ENCODE measurements around the gene SCEL. TPM values are rescaled to one million over a fixed set of nuclear protein-coding genes. Genes with fewer than 3 reads are reported as not detected.

SCEL gene
- polyA plus RNA-seq, 2 of the 4 experiments (the other 2 are of a cell fraction), result 0.06 to 1.4 TPM

DNA sequence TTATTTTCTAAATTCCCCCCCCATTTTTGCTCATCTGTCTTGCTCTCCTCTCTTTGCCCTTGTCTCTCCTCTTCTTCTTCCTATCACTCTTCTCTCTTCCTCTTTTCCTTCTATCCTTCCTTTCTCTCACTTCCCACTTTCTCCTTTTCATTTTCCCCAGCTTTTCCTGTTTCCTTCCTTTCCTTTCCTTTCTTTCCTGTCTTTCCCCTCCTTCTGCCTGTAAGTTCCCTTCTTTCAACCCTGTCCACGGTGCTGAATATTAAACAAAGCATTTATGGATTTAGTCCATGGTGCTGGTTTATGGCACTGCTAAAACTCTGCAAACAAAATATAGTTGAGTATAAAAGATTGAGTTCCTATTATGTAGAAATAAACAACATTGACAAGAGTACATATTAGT lies 27.6 kb downstream of the SCEL start:
- CTCF ChIA-PET, result interaction anchor here (1.6 to 1.8 kb wide), 2 partner anchors 37 to 70 kb away, joined by 3 to 7 read pairs; no protein-coding TSS in a partner anchor
- FAIRE-seq, result no peak
- ATAC-seq, result no peak

GRCh38 chr13:77565635-77566034 lies 30.1 kb downstream of the SCEL start:
- DNase-seq (ENCODE audit: low read depth in 1 of 2, low spot score in 1 of 2) (peak; percentile 4 to 38), ATAC-seq (peak; percentile 50 to 75; a peak in 3 of 6 replicates), FAIRE-seq (no peak)
- Histone ChIP-seq H3K4me3 (no peak overlapping the region), H3K4me2 (no peak overlapping the region), H3K27ac (no peak overlapping the region), H3K9me3 (no peaks in the 10 kb centered on the region), H3K4me1 (no peaks in the 10 kb centered on the region)
- 4% methylated on average over 2 of the region's 2 CpGs for WGBS (ENCODE audit: missing lambda C conversion rate)
- POLR2A ChIA-PET, result no interaction called here
- CTCF ChIA-PET, result interaction anchor here (0.6 to 2.4 kb wide), 9 partner anchors 12 to 339 kb away, joined by 3 to 31 read pairs (median 3); no protein-coding TSS in a partner anchor
- TF ChIP-seq, protein P1, sequence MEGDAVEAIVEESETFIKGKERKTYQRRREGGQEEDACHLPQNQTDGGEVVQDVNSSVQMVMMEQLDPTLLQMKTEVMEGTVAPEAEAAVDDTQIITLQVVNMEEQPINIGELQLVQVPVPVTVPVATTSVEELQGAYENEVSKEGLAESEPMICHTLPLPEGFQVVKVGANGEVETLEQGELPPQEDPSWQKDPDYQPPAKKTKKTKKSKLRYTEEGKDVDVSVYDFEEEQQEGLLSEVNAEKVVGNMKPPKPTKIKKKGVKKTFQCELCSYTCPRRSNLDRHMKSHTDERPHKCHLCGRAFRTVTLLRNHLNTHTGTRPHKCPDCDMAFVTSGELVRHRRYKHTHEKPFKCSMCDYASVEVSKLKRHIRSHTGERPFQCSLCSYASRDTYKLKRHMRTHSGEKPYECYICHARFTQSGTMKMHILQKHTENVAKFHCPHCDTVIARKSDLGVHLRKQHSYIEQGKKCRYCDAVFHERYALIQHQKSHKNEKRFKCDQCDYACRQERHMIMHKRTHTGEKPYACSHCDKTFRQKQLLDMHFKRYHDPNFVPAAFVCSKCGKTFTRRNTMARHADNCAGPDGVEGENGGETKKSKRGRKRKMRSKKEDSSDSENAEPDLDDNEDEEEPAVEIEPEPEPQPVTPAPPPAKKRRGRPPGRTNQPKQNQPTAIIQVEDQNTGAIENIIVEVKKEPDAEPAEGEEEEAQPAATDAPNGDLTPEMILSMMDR (IDR thresholded peaks at IDR 0.05), result peak; percentile 60
- TF ChIP-seq RAD21 (conservative IDR thresholded peaks at IDR 0.05 in 1 of 2, IDR thresholded peaks at IDR 0.05 in 1 of 2), result peak; percentile 78 to 79
- TF ChIP-seq SREBF2 (IDR thresholded peaks at IDR 0.05), result no peak
- TF ChIP-seq SMC3 (IDR thresholded peaks at IDR 0.05), result peak; percentile 73
- no peak for TF ChIP-seq HEYL (CRISPR knock-in tag; IDR thresholded peaks at IDR 0.05)

More for the DNA sequence above, 27.6 kb downstream of the SCEL start:
- H3K4me3 ChIP-seq, result no peak overlapping the region
- no peak for DNase-seq (ENCODE audit: low read depth in 1 of 2, low spot score in 1 of 2)
- WGBS (ENCODE audit: missing lambda C conversion rate), result 21% methylated on average over 1 of the region's 1 CpG
- no peak overlapping the region for H3K4me2 ChIP-seq
- no peak for TF ChIP-seq CHD2 (IDR thresholded peaks at IDR 0.05; ENCODE audit: low read length, partially characterized antibody)
- no peak for TF ChIP-seq ZNF302 (CRISPR knock-in tag; IDR thresholded peaks at IDR 0.05)
- TF ChIP-seq RAD21 (conservative IDR thresholded peaks at IDR 0.05 in 1 of 2, IDR thresholded peaks at IDR 0.05 in 1 of 2), result no peak
- no peak for TF ChIP-seq FOSB (CRISPR knock-in tag; IDR thresholded peaks at IDR 0.05)
- no peak for TF ChIP-seq POLR2AphosphoS2 (conservative IDR thresholded peaks at IDR 0.05; ENCODE audit: low read length)
- peak; percentile 83 for TF ChIP-seq REST (IDR thresholded peaks at IDR 0.05)
- no peak for TF ChIP-seq KDM5A (IDR thresholded peaks at IDR 0.05)
- no peaks in the 10 kb centered on the region for H3K4me1 ChIP-seq
- no peaks in the 10 kb centered on the region for H3K9me3 ChIP-seq
- POLR2A ChIA-PET, result no interaction called here
- H3K27ac ChIP-seq, result no peak overlapping the region

GRCh38 chr13:77571956-77572355 lies 36.5 kb downstream of the SCEL start:
- Histone ChIP-seq H3K9me3 (no peaks in the 10 kb centered on the region), H3K4me3 (no peak overlapping the region), H3K27ac (no peak overlapping the region), H3K4me1 (no peaks in the 10 kb centered on the region), H3K4me2 (no peak overlapping the region)
- ChIA-PET POLR2A (no interaction called here), CTCF (no interaction called here)
- WGBS (ENCODE audit: missing lambda C conversion rate), result 59% methylated on average over 5 of the region's 5 CpGs
- ATAC-seq (no peak), DNase-seq (ENCODE audit: low read depth in 1 of 2, low spot score in 1 of 2) (no peak), FAIRE-seq (no peak)
- no peak for TF ChIP-seq POLR2AphosphoS2 (conservative IDR thresholded peaks at IDR 0.05; ENCODE audit: low read length)
- TF ChIP-seq NR3C1 (IDR thresholded peaks at IDR 0.05), result no peak
- TF ChIP-seq, protein P2, sequence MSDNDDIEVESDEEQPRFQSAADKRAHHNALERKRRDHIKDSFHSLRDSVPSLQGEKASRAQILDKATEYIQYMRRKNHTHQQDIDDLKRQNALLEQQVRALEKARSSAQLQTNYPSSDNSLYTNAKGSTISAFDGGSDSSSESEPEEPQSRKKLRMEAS (IDR thresholded peaks at IDR 0.05), result no peak
- TF ChIP-seq MYC (IDR thresholded peaks at IDR 0.05; ENCODE audit: borderline replicate concordance, low read length), result no peak
- no peak for TF ChIP-seq FOSL2 (IDR thresholded peaks at IDR 0.05)
- no peak for TF ChIP-seq FOSL2 (CRISPR knock-in tag; IDR thresholded peaks at IDR 0.05)
- TF ChIP-seq, protein P3, sequence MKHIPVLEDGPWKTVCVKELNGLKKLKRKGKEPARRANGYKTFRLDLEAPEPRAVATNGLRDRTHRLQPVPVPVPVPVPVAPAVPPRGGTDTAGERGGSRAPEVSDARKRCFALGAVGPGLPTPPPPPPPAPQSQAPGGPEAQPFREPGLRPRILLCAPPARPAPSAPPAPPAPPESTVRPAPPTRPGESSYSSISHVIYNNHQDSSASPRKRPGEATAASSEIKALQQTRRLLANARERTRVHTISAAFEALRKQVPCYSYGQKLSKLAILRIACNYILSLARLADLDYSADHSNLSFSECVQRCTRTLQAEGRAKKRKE (CRISPR knock-in tag; IDR thresholded peaks at IDR 0.05; ENCODE audit: low read depth), result no peak
- no peak for TF ChIP-seq CBX8 (IDR thresholded peaks at IDR 0.05)
- no peak for TF ChIP-seq HOXB13 (CRISPR knock-in tag; IDR thresholded peaks at IDR 0.05; ENCODE audit: low read depth)
- TF ChIP-seq ELK1 (IDR thresholded peaks at IDR 0.05; ENCODE audit: low read depth, low read length), result no peak
- TF ChIP-seq RCOR1 (IDR thresholded peaks at IDR 0.05; ENCODE audit: low read depth, low read length), result no peak
- TF ChIP-seq REST (IDR thresholded peaks at IDR 0.05), result no peak
- no peak for TF ChIP-seq RAD21 (conservative IDR thresholded peaks at IDR 0.05 in 1 of 2, IDR thresholded peaks at IDR 0.05 in 1 of 2)
